Measurements from ENCODE around the gene FNDC10.

Gene FNDC10

DNA sequence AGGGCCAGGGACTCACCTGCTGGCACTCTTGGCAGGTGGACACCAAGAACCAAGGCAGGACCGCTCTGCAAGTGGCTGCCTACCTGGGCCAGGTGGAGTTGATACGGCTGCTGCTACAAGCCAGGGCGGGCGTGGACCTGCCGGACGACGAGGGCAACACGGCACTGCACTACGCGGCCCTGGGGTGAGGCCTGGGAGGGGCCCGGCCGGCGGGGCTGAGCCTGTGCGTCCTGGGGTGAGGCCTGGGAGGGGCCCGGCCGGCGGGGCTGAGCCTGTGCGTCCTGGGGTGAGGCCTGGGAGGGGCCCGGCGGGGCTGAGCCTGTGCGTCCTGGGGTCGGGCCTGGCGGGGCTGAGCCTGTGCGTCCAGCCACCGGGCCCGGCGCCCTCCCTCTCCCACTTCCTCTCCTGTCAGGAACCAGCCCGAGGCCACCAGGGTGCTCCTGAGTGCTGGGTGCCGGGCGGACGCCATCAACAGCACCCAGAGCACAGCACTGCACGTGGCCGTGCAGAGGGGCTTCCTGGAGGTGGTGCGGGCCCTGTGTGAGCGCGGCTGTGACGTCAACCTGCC lies 27.4 kb upstream of the FNDC10 start:
- Histone ChIP-seq H2AFZ (no peak overlapping the region), H3K4me2 (ENCODE audit: low read length) (no peak overlapping the region), H3K4me1 (no peaks in the 10 kb centered on the region), H3K27ac (no peak overlapping the region), H3K79me2 (no peaks in the 10 kb centered on the region), H3K9ac (no peak overlapping the region), H3K27me3 (ENCODE audit: control insufficient read depth, insufficient read depth, low read length) (no peaks in the 10 kb centered on the region), H3K36me3 (ENCODE audit: control insufficient read depth, insufficient read depth, low read length) (no peaks in the 10 kb centered on the region), H3K9me3 (ENCODE audit: control insufficient read depth, low read length) (no peaks in the 10 kb centered on the region), H3K4me3 (ENCODE audit: low read depth, low read length) (no peak overlapping the region)
- TF ChIP-seq, protein P1, sequence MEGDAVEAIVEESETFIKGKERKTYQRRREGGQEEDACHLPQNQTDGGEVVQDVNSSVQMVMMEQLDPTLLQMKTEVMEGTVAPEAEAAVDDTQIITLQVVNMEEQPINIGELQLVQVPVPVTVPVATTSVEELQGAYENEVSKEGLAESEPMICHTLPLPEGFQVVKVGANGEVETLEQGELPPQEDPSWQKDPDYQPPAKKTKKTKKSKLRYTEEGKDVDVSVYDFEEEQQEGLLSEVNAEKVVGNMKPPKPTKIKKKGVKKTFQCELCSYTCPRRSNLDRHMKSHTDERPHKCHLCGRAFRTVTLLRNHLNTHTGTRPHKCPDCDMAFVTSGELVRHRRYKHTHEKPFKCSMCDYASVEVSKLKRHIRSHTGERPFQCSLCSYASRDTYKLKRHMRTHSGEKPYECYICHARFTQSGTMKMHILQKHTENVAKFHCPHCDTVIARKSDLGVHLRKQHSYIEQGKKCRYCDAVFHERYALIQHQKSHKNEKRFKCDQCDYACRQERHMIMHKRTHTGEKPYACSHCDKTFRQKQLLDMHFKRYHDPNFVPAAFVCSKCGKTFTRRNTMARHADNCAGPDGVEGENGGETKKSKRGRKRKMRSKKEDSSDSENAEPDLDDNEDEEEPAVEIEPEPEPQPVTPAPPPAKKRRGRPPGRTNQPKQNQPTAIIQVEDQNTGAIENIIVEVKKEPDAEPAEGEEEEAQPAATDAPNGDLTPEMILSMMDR (IDR thresholded peaks at IDR 0.05) = no peak

DNA sequence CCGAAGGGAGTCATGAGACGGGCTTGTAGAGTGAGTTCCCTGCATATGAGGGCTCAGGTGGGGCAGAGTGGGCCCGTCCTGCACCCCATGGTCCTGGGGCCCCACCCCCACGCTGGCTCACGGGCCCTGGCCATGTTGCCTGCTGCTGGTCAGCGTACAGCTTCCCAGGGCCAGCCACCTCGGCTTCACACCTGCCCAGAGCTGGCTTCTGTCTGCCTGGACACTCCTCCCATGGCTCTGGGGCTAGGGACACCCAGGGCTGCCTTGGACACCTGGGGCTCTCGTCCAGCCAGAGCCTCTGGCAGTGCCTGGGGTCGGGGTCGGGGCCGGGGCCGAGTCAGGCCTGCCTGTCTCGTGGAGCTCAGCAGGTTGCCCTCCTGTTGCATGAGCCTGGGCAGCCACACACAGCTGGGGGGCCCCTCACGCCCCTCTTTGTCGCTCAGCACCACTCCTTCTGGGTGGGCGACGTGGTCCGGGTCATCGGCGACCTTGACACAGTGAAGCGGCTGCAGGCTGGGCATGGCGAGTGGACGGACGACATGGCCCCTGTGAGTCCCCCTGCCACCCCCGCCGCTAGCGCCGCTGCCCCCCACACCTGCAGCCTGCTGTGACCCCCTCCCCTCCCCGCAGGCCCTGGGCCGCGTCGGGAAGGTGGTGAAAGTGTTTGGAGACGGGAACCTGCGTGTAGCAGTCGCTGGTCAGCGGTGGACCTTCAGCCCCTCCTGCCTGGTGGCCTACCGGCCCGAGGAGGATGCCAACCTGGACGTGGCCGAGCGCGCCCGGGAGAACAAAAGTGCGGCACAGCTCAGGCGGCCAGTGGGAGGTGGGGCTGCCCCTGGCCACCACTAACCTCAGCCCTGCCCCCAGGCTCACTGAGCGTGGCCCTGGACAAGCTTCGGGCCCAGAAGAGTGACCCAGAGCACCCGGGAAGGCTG lies 26.5 kb upstream of the FNDC10 start:
- Histone ChIP-seq H3K27ac (no peak overlapping the region), H3K36me3 (ENCODE audit: control insufficient read depth, insufficient read depth, low read length) (no peaks in the 10 kb centered on the region), H3K9me3 (ENCODE audit: control insufficient read depth, low read length) (no peaks in the 10 kb centered on the region), H3K4me3 (ENCODE audit: low read depth, low read length) (no peak overlapping the region), H2AFZ (no peak overlapping the region), H3K9ac (no peak overlapping the region), H3K27me3 (ENCODE audit: control insufficient read depth, insufficient read depth, low read length) (no peaks in the 10 kb centered on the region), H3K4me2 (ENCODE audit: low read length) (no peak overlapping the region), H3K4me1 (no peaks in the 10 kb centered on the region), H3K79me2 (no peaks in the 10 kb centered on the region)
- TF ChIP-seq, protein P1 (IDR thresholded peaks at IDR 0.05) = no peak

DNA sequence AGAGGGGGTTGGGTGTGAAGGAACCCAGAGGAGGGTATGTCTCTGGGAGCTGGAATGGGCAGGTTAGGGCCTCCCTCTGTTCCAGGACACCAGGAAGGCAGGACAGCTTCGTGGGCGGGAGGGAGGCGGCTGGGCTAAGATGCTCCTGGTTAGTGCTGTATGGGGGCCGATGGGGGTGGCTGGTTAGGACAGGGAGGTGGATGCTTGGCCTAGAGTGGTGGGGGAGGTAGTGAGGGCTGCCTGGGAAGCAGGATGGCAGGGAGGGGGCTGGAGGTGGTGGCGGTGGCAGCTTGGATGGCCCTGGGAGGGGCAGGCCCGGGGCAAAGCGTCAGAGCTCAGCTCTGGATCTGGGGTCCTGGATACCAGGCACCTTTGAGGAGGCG lies 25.9 kb upstream of the FNDC10 start:
- no peaks in the 10 kb centered on the region for H3K79me2 ChIP-seq
- no peak overlapping the region for H3K4me2 ChIP-seq (ENCODE audit: low read length)
- no peaks in the 10 kb centered on the region for H3K9me3 ChIP-seq (ENCODE audit: control insufficient read depth, low read length)
- H3K36me3 ChIP-seq (ENCODE audit: control insufficient read depth, insufficient read depth, low read length) = no peaks in the 10 kb centered on the region
- TF ChIP-seq, protein P1 (IDR thresholded peaks at IDR 0.05) = no peak
- no peaks in the 10 kb centered on the region for H3K4me1 ChIP-seq
- no peak overlapping the region for H3K27ac ChIP-seq
- H3K9ac ChIP-seq = no peak overlapping the region
- no peak overlapping the region for H2AFZ ChIP-seq
- H3K27me3 ChIP-seq (ENCODE audit: control insufficient read depth, insufficient read depth, low read length) = no peaks in the 10 kb centered on the region
- H3K4me3 ChIP-seq (ENCODE audit: low read depth, low read length) = no peak overlapping the region

DNA sequence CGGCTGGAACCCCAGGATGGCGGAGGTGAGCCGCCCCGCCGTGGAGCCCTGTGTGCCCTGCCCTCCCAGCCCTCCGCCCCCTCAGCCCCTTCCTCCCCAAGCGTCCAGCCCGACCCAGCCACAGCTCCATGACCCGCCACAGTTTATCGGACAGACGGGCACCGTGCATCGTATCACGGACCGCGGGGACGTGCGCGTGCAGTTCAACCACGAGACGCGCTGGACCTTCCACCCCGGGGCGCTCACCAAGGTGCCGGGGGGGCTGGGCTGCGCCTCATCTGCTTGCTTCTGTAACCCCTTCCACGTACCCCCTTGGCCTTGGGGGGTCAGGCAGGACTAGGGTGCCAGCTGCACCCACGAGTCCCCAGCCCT lies 25.5 kb upstream of the FNDC10 start:
- no peak overlapping the region for H3K4me3 ChIP-seq (ENCODE audit: low read depth, low read length)
- H3K79me2 ChIP-seq = no peaks in the 10 kb centered on the region
- H3K36me3 ChIP-seq (ENCODE audit: control insufficient read depth, insufficient read depth, low read length) = no peaks in the 10 kb centered on the region
- no peaks in the 10 kb centered on the region for H3K4me1 ChIP-seq
- H3K27me3 ChIP-seq (ENCODE audit: control insufficient read depth, insufficient read depth, low read length) = no peaks in the 10 kb centered on the region
- TF ChIP-seq, protein P1 (IDR thresholded peaks at IDR 0.05) = no peak
- no peak overlapping the region for H3K4me2 ChIP-seq (ENCODE audit: low read length)
- H3K9me3 ChIP-seq (ENCODE audit: control insufficient read depth, low read length) = no peaks in the 10 kb centered on the region
- no peak overlapping the region for H3K27ac ChIP-seq
- no peak overlapping the region for H3K9ac ChIP-seq
- no peak overlapping the region for H2AFZ ChIP-seq

Data from parathyroid adenoma (tissue), 2 donors.